Trophoblast cell (in vitro differentiated cells and primary cell): ENCODE results near the gene LSR.

Source experiments
- DNase-seq, 2 donors: peaks; one replicate each; pipeline ENCODE4 v3.0.0-alpha.2; 2016
- H2AFZ ChIP-seq: 2 replicates; pipeline ENCODE4 v1.6.1; 2013; ENCODE audit warnings: low read length, moderate library complexity, mild to moderate bottlenecking; ENCODE audit not compliant: insufficient read depth, poor library complexity
- H2AK5ac ChIP-seq: 2 replicates; pipeline ENCODE4 v1.6.1; 2013; ENCODE audit warnings: mild to moderate bottlenecking, low read length
- H2BK120ac ChIP-seq: 2 replicates; pipeline ENCODE4 v1.6.1; 2013; ENCODE audit warnings: low read length, mild to moderate bottlenecking, moderate library complexity; ENCODE audit not compliant: insufficient read depth, poor library complexity
- H2BK12ac ChIP-seq: 2 replicates; pipeline ENCODE4 v1.6.1; 2013; ENCODE audit warnings: mild to moderate bottlenecking, low read length, moderate library complexity
- H2BK5ac ChIP-seq: 2 replicates; pipeline ENCODE4 v1.6.1; 2013; ENCODE audit warnings: low read length, low read depth, moderate library complexity, mild to moderate bottlenecking; ENCODE audit not compliant: poor library complexity
- H3K14ac ChIP-seq: 2 replicates; pipeline ENCODE4 v1.6.1; 2013; ENCODE audit warnings: mild to moderate bottlenecking, low read length
- H3K18ac ChIP-seq: 2 replicates; pipeline ENCODE4 v1.6.1; 2013; ENCODE audit warnings: mild to moderate bottlenecking, low read length
- H3K23ac ChIP-seq: 2 replicates; pipeline ENCODE4 v1.6.1; 2013; ENCODE audit warnings: low read length
- H3K27ac ChIP-seq: 2 replicates; pipeline ENCODE4 v1.5.1; 2013; ENCODE audit warnings: low read depth, mild to moderate bottlenecking, inconsistent platforms, low read length, moderate library complexity
- H3K27me3 ChIP-seq: 2 replicates; pipeline ENCODE4 v1.6.1; 2013; ENCODE audit warnings: inconsistent platforms, mild to moderate bottlenecking, low read length, moderate library complexity; ENCODE audit not compliant: insufficient read depth
- H3K36me3 ChIP-seq, 2 experiments: 1 replicate in 1 of 2; 2 replicates in 1 of 2; pipeline ENCODE4 v1.6.1; 2013; ENCODE audit warnings: low read length in 2 of 2, mild to moderate bottlenecking in 2 of 2, moderate library complexity in 1 of 2; ENCODE audit not compliant: insufficient read depth in 2 of 2, control insufficient read depth in 1 of 2
- H3K4ac ChIP-seq: 2 replicates; pipeline ENCODE4 v1.6.1; 2013; ENCODE audit warnings: low read depth, mild to moderate bottlenecking, low read length, moderate library complexity
- H3K4me1 ChIP-seq, 2 experiments: 1 replicate in 1 of 2; 2 replicates in 1 of 2; pipeline ENCODE4 v1.6.1; 2013; ENCODE audit warnings: low read length in 2 of 2, mild to moderate bottlenecking in 2 of 2, moderate library complexity in 1 of 2; ENCODE audit not compliant: insufficient read depth in 2 of 2, control insufficient read depth in 1 of 2
- H3K4me2 ChIP-seq: 2 replicates; pipeline ENCODE4 v1.6.1; 2013; ENCODE audit warnings: inconsistent platforms, mild to moderate bottlenecking, low read length, moderate library complexity
- H3K4me3 ChIP-seq: 2 replicates; pipeline ENCODE4 v1.5.1; 2013; ENCODE audit warnings: mild to moderate bottlenecking, low read depth, low read length, inconsistent platforms
- H3K79me1 ChIP-seq: one replicate; pipeline ENCODE4 v1.6.1; 2013; ENCODE audit warnings: low read length
- H3K79me2 ChIP-seq: 2 replicates; pipeline ENCODE4 v1.6.1; 2013; ENCODE audit warnings: low read length, mild to moderate bottlenecking; ENCODE audit not compliant: control insufficient read depth, insufficient read depth, poor library complexity
- H3K9ac ChIP-seq: 2 replicates; pipeline ENCODE4 v1.6.1; 2013; ENCODE audit warnings: mild to moderate bottlenecking, low read length
- H3K9me3 ChIP-seq: 2 replicates; pipeline ENCODE4 v1.6.1; 2013; ENCODE audit warnings: low read depth, mild to moderate bottlenecking, control low read depth, inconsistent platforms, low read length; ENCODE audit not compliant: insufficient read depth
- H4K12ac ChIP-seq: 2 replicates; pipeline ENCODE4 v1.6.1; 2013; ENCODE audit warnings: low read depth, mild to moderate bottlenecking, low read length, moderate library complexity
- H4K8ac ChIP-seq: 2 replicates; pipeline ENCODE4 v1.6.1; 2013; ENCODE audit warnings: low read depth, mild to moderate bottlenecking, low read length, moderate library complexity
- H4K91ac ChIP-seq: one replicate; pipeline ENCODE4 v1.6.1; 2013; ENCODE audit warnings: low read depth, mild to moderate bottlenecking, low read length, moderate library complexity
- WGBS: extraction: QIAGEN DNeasy Blood & Tissue Kit; methylation state at CpG from one replicate; pipeline ENCODE4 v1.1.7; 2013; ENCODE audit warnings: missing lambda C conversion rate; ENCODE audit not compliant: insufficient read length, insufficient coverage; ENCODE audit errors: extremely low coverage; 5-methylcytosine and 5-hydroxymethylcytosine counted together

LSR gene

DNA sequence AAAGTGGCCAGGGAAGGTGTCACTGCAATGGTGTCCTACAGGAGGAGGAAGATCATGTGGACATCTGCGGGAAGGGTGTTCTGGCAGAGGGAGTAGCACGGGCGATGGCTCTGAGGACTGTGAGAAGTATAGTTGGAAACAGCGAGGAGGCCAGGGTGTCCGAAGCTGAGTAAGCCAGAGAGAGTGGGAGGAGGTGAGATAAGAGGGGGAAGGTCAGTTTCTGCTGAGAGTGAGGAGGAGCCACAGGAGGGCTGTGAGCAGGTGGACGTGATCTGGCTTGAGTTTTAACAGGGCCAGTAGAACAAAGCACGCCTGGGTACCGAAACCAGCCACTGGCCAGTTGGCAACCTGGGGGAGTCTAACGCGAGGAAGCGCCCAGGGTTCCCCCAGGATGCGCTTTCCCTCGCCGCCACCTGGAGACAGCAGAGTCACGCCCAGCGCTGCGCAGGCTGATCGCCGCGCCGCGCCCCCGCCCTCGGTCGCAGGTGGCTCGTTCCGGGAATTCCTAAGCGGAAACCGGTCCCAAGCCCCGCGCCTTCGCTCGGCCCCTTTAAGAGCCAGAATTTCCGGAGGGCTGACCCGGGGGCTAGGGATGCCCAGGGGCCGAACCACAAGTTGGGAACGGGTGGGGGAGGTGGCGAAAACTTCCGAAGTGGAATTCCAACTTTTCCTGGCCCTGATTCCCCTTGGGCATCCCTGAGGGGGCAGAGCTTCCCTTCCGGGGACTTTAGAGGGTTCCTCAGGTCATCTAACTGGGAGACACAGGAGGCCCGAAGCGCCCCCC lies 1.1 kb upstream of the LSR start:
- Histone ChIP-seq H3K23ac (no peak overlapping the region), H3K27me3 (no peaks in the 10 kb centered on the region), H3K27ac (peak overlapping the region; percentile 91), H3K4ac (no peak overlapping the region), H3K4me1 (peaks cover 10 to 12% of the 10 kb centered on the region in 2 experiments), H3K18ac (peak overlapping the region; percentile 56), H2BK5ac (peak overlapping the region; percentile 83), H3K4me3 (peak overlapping the region; percentile 95), H2AFZ (peak overlapping the region; percentile 47), H2AK5ac (no peak overlapping the region), H2BK12ac (no peak overlapping the region), H3K9ac (peak overlapping the region; percentile 55), H3K4me2 (peak overlapping the region; percentile 92), H2BK120ac (peak overlapping the region; percentile 82), H4K91ac (peak overlapping the region; percentile 74), H3K9me3 (no peaks in the 10 kb centered on the region), H3K36me3 (peaks cover 13% of the 10 kb centered on the region in 2 experiments), H3K14ac (peak overlapping the region; percentile 78), H3K79me2 (peaks cover 15% of the 10 kb centered on the region), H4K8ac (peak overlapping the region; percentile 90), H4K12ac (peak overlapping the region; percentile 28), H3K79me1 (peaks cover 13% of the 10 kb centered on the region)
- DNase-seq: peak; percentile 97 to 100
- no CpG with 5 or more reads among the region's 42 CpGs for WGBS

- Histone ChIP-seq H2BK12ac (no peak overlapping the region), H3K4me2 (peak overlapping the region; percentile 92), H3K27me3 (no peaks in the 10 kb centered on the region), H3K4me1 (peaks cover 10 to 12% of the 10 kb centered on the region in 2 experiments), H3K79me2 (peaks cover 15% of the 10 kb centered on the region), H3K18ac (peak overlapping the region; percentile 48), H3K4me3 (peak overlapping the region; percentile 95), H3K4ac (peak overlapping the region; percentile 78), H3K79me1 (peaks cover 13% of the 10 kb centered on the region), H3K23ac (no peak overlapping the region), H2AFZ (peak overlapping the region; percentile 47), H3K36me3 (peaks cover 21 to 23% of the 10 kb centered on the region in 2 experiments), H2BK5ac (peak overlapping the region; percentile 17), H4K8ac (peak overlapping the region; percentile 90), H4K12ac (peak overlapping the region; percentile 15), H3K9me3 (no peaks in the 10 kb centered on the region), H3K27ac (peak overlapping the region; percentile 91), H3K14ac (peak overlapping the region; percentile 45), H4K91ac (peak overlapping the region; percentile 63), H2AK5ac (no peak overlapping the region), H2BK120ac (peak overlapping the region; percentile 52), H3K9ac (peak overlapping the region; percentile 86)
- no CpG with 5 or more reads among the region's 39 CpGs for WGBS
- peak in 1 of 2 donors; percentile 29 for DNase-seq
These were observed 495 bp downstream of the LSR start for GRCh38 chr19:35249146-35249847.

DNA sequence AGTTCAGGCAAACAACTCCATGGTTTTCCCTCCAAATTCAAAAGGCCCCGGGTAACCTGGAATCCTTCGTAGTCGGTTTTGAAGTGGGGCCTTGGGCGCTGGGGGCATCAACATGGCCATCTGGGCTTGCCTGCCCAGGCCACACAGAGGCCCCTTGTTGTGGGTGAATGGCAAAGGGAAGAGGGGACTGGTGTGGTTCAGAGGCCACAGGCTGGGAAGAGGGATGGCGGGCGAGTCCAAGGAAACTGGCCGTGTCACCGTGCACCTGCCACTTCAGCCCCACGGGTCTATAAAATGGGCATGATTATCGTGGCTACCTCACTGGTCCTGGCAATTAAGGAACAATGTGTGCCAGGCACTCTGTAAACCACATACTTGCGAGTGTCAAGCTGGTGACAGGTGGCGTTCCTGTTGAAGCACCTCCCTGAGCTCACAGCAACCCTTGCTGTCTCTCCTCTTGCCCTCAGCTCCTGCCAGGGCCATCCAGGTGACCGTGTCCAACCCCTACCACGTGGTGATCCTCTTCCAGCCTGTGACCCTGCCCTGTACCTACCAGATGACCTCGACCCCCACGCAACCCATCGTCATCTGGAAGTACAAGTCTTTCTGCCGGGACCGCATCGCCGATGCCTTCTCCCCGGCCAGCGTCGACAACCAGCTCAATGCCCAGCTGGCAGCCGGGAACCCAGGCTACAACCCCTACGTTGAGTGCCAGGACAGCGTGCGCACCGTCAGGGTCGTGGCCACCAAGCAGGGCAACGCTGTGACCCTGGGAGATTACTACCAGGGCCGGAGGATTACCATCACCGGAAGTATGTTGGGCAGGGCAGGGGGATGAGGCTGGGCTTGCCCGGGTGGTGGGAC lies 1.3 kb downstream of the LSR start:
- Histone ChIP-seq H2BK5ac (no peak overlapping the region), H3K79me1 (peaks cover 13% of the 10 kb centered on the region), H3K23ac (no peak overlapping the region), H3K27me3 (no peaks in the 10 kb centered on the region), H2AK5ac (no peak overlapping the region), H4K12ac (no peak overlapping the region), H3K79me2 (peaks cover 15% of the 10 kb centered on the region), H3K4me3 (peak overlapping the region; percentile 95), H3K4me1 (peaks cover 10 to 12% of the 10 kb centered on the region in 2 experiments), H2AFZ (no peak overlapping the region), H4K8ac (no peak overlapping the region), H3K36me3 (peaks cover 29 to 30% of the 10 kb centered on the region in 2 experiments), H3K9me3 (no peaks in the 10 kb centered on the region), H3K27ac (no peak overlapping the region), H3K18ac (peak overlapping the region; percentile 4), H3K14ac (no peak overlapping the region), H2BK120ac (no peak overlapping the region), H3K4ac (peak overlapping the region; percentile 78), H3K9ac (no peak overlapping the region), H2BK12ac (no peak overlapping the region), H4K91ac (no peak overlapping the region), H3K4me2 (peak overlapping the region; percentile 92)
- no CpG with 5 or more reads among the region's 34 CpGs for WGBS
- no peak for DNase-seq

DNA sequence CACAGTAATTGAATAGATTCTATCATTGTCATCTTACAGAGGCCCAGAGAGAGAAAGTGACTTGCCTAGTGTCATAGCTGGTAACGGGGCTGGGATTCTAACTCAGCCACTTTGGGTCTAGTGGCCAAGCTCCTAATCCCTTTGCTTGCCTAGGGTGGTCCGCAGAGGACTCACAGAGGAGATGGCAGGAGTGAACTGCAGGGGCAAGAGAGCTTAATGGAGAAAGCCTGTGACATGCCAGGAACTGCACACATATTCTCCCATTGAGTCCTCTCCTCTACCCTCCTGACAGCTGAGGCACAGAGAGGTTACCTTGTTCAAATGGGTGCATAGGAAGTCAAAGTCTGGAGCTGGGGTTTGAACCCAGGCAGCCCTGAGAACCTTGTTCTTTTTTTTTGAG lies 2.7 kb downstream of the LSR start:
- Histone ChIP-seq H3K23ac (no peak overlapping the region), H4K12ac (no peak overlapping the region), H3K79me1 (peaks cover 13% of the 10 kb centered on the region), H3K4ac (no peak overlapping the region), H3K36me3 (peaks cover 35 to 36% of the 10 kb centered on the region in 2 experiments), H2BK5ac (no peak overlapping the region), H3K4me3 (no peak overlapping the region), H2BK12ac (no peak overlapping the region), H3K4me2 (no peak overlapping the region), H2AK5ac (no peak overlapping the region), H3K79me2 (peaks cover 15% of the 10 kb centered on the region), H3K27ac (no peak overlapping the region), H3K4me1 (peaks cover 10 to 12% of the 10 kb centered on the region in 2 experiments), H3K9ac (no peak overlapping the region), H2BK120ac (no peak overlapping the region), H3K18ac (peak overlapping the region; percentile 64), H4K91ac (no peak overlapping the region), H3K27me3 (no peaks in the 10 kb centered on the region), H3K9me3 (no peaks in the 10 kb centered on the region), H3K14ac (no peak overlapping the region), H2AFZ (no peak overlapping the region), H4K8ac (no peak overlapping the region)
- no CpG with 5 or more reads among the region's 2 CpGs for WGBS
- DNase-seq: no peak
